ENCODE measurements around the gene SHH. TPM values are rescaled to one million over a fixed set of nuclear protein-coding genes. Genes with fewer than 3 reads are reported as not detected.

The SHH gene
- total and polyA plus RNA-seq, 2 donors (not counting 3 experiments of a cell fraction or from before 2014, with no cell fraction given) = not detected

DNA sequence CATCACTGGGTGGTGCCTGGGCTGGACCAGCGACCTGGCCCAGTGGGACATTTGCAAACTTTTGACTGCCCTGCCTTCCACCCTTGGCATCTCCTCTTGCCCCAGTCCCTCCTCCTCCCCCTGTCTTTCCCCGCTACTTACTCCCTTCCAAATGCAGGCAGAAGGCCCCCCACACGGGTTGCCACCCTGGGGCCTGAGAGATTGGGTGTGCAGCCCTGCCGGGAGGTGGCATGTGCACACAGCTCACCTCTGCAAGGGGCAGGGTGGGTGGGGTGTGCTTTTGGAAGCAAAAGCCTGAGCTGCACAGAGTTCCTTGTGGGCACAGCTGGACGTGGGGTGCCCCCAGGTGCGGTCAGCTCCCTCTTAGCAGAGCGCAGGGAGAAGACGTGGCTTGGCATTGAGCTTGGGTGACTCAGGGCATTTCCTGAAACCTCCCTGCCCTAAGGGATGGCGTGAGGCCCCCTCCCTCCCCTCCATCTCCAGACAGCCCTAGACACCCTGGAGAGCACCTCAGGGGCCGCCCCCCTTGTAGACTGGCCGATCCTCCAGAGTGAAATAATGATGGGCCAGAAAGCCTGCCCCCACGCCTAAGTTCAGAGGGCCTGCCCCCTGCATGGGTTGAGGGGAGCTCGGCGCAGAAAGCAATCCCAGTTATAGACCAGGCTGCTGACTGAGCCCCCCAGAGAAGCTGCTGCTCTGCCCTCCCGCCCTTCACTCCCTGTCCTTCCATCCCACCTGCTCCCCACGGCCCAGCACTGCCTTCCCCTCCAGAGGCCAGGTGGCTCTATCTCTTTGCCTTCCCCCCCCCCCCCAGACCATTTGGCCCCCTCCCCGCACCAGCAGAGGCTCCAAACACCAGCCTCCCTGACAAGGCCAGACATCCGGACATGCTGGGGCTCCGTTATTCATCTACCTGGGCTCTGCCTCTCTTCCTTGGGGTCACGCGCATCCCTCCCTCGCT, 2.3 kb upstream of the SHH start:
- Histone ChIP-seq H3K4me3 (replicated peaks in 1 of 3; ENCODE audit: insufficient read depth in 1 of 3, low read depth in 1 of 3, low read length in 3 of 3) (no peak overlapping the region), H3K9me3 (replicated peaks; ENCODE audit: control insufficient read depth, insufficient read depth, low read length) (no peaks in the 10 kb centered on the region), H3K27ac (ENCODE audit: insufficient read depth, low read depth, low read length) (no peak overlapping the region), H3K27me3 (ENCODE audit: control insufficient read depth in 2 of 2, insufficient read depth in 2 of 2, low read length in 2 of 2) (peaks cover 40 to 51% of the 10 kb centered on the region in 2 experiments), H3K36me3 (ENCODE audit: control insufficient read depth in 2 of 2, extremely low read depth in 1 of 2, insufficient read depth in 2 of 2, low read length in 2 of 2) (no peaks in the 10 kb centered on the region), H3K79me2 (ENCODE audit: control insufficient read depth, insufficient read depth, low read length) (no peaks in the 10 kb centered on the region), H4K20me1 (replicated peaks; ENCODE audit: control insufficient read depth, extremely low read depth, insufficient read depth, low read length) (no peaks in the 10 kb centered on the region), H3K4me1 (ENCODE audit: control insufficient read depth, extremely low read depth, insufficient read depth, low read length) (peaks cover 6% of the 10 kb centered on the region), H3K9ac (replicated peaks; ENCODE audit: extremely low read depth, insufficient read depth, low read length) (no peak overlapping the region), H3K4me2 (ENCODE audit: insufficient read depth, low read length) (no peak overlapping the region), H2AFZ (ENCODE audit: low read depth, low read length) (no peak overlapping the region), H3K9me1 (replicated peaks; ENCODE audit: control insufficient read depth, extremely low read depth, insufficient read depth, low read length) (no peaks in the 10 kb centered on the region)
- DNase-seq (ENCODE audit: low read depth, low spot score) = no peak
- dilution Hi-C loops (cut with MboI; ENCODE audit: extremely low pct_ligation_motif_present, low sequenced_read_pairs) (no loop called here), intact Hi-C loops (cut with micrococcal nuclease) (loop anchor here (1.0 kb wide), 3 partner anchors 137 to 950 kb away; no protein-coding TSS in a partner anchor)
- FAIRE-seq = no peak
- TF ChIP-seq POLR2A (IDR thresholded peaks at IDR 0.05; ENCODE audit: low read depth, low read length) (no peak), EZH2 (IDR thresholded peaks at IDR 0.05; ENCODE audit: borderline replicate concordance, low read depth, low read length, severe bottlenecking) (no peak), CTCF (IDR thresholded peaks at IDR 0.05; ENCODE audit: extremely low read depth in 1 of 2, insufficient read depth in 1 of 2, low read depth in 1 of 2, low read length in 2 of 2) (no peak), FOS (IDR thresholded peaks at IDR 0.05; ENCODE audit: borderline replicate concordance, insufficient read depth, low read length) (no peak), GATA2 (IDR thresholded peaks at IDR 0.05; ENCODE audit: insufficient read depth, insufficient read length, low read depth, low read length) (no peak), MAX (IDR thresholded peaks at IDR 0.05; ENCODE audit: insufficient read depth, insufficient read length) (no peak), JUN (IDR thresholded peaks at IDR 0.05; ENCODE audit: borderline replicate concordance, insufficient read depth, insufficient read length, low read depth) (no peak), MYC (IDR thresholded peaks at IDR 0.05; ENCODE audit: low read depth, low read length) (no peak), POLR2AphosphoS5 (IDR thresholded peaks at IDR 0.05; ENCODE audit: insufficient read depth, low read depth, low read length) (no peak)
- ChIA-PET CTCF (interaction anchor here (0.6 to 3.5 kb wide), 7 partner anchors 9 to 1413 kb away, joined by 3 to 25 read pairs (median 4); no protein-coding TSS in a partner anchor), POLR2A (no interaction called here)
- no TSS peak for BruUV-seq (replicated peaks)
